GM21528 (cell line): Measurements from ENCODE around the gene GRWD1.

Experiments
- ATAC-seq: cut with Tn5 transposase; IDR thresholded peaks from one replicate; pipeline ENCODE4 v1.9.1; 2021; ENCODE audit warnings: mild to moderate bottlenecking, moderate library complexity; ENCODE audit not compliant: unreplicated experiment, low FRiP score

The GRWD1 gene

DNA sequence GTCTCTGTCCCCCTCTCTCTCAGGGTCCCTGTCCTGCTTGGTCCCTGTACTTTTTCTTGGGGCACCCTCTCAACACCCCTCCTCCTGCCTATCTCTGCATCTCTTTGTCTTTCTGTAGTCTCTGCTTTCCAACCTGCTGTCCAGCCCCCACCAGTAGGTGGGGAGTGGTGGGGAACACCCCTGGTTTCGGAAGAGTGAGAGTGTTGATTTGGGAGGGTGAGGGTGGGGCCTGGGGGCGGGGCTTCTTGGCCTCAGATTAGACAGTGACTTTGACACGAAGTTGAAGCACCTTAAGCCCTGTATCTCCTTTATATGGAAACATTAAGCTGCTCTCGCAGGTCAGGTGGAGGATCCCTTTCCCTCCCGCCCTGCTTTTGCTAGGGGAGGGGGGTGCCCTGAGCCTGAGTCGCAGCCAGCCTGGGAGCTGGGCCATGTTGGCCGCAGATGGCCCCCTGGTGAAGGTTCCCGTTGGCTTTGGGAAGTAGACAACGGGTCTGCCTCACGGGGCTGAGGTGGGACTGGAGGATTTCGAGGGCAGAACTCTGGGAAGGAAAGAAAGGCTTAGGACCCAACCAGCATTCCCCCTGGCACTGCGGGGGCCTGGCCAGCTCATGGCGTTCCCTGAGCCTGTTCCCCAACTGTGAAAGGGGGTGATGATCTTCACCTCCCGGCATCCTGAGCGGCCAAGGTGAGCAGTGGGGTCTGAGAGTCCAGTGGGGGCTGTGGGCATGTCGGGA, 9.6 kb downstream of the GRWD1 start, which contains the start of gene KCNJ14:
TSS of gene KCNJ14 (plus strand) at position 404 of the 737 bp plus-strand sequence. CDS start 6,151 bp downstream, outside the sequence.
- no peak for ATAC-seq

DNA sequence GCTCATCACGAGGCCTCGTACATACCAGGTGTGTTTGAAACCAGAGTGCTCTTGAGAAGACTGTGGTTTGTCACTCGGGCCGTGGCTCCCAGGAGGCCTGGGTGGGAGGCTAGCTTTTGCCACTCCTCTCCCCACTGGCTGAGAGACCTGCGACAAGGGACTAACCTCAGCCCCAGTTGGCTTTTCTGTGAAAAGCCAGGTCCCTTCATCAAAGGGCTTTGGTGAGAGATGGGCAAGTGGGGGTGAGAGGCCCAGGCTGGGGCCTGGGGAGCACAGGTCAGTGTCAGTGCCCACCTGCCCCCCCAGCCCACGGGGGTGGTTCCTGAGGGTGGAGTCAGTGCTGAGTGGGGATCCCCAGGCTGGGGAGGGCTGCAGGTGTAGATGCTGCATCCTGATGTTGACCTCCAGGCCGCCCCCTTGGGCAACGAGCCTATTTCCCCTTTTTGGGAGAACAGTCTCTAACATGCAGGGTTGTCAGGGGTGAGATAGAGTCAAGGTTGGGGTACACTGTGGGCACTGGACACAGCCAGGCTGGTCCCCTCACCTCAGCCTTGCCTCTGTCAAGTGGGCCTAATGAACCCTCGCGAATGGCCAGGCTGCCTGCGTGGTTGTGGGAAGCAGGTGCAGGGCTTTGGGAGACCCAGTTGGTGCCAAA, 10.3 kb downstream of the GRWD1 start:
- no peak for ATAC-seq

DNA sequence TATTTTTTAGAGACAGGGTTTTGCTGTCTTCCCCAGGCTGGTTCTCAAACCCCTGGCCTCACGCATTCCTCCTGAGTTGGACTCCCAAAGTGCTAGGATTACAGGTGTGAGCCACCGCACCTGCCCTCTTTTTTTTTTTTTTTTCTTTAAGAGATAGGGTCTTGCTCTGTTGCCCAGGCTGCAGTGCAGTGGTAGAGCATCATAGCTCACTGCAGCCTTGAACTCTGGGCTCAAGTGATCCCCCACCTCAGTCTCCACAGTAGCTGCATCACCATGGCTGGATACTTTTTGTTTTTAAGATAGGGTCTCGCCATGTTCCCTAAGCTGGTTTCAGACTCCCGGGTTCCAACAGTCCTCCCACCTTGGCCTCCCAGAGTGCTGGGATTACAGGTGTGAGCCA, 11.1 kb downstream of the GRWD1 start:
- ATAC-seq: no peak

DNA sequence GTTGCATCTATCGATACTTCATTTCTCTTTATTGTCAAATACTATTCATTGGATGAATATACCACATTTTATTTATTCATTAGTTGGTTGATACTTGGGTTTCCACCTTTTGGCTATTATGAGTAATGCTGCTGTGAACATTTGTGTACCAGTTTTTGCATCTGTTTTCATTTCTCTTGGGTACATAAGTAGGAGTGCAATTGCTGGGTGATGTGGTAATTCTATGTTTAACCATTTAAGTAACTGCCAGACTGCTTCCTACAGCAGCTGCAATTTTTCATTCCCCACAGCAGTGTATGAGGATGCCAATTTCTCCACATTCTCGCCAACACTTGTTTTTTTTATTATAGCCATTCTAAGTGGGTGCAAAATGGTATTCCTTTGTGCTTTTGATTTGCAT, 12.2 kb downstream of the GRWD1 start:
- ATAC-seq: no peak

DNA sequence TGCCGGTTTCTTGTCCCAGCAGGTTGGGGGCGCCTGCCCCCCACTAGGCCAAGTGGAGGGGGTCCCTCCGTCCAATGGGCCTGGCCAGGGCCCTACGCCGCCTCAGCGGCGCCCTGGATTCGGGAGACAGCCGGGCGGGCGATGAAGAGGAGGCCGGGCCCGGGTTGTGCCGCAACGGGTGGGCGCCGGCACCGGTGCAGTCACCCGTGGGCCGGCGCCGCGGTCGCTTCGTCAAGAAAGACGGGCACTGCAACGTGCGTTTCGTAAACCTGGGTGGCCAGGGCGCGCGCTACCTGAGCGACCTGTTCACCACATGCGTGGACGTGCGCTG, 15.8 kb downstream of the GRWD1 start:
- no peak for ATAC-seq

- no peak for ATAC-seq
Measured at GRCh38 chr19:48461982-48462655, 16.3 kb downstream of the GRWD1 start.

DNA sequence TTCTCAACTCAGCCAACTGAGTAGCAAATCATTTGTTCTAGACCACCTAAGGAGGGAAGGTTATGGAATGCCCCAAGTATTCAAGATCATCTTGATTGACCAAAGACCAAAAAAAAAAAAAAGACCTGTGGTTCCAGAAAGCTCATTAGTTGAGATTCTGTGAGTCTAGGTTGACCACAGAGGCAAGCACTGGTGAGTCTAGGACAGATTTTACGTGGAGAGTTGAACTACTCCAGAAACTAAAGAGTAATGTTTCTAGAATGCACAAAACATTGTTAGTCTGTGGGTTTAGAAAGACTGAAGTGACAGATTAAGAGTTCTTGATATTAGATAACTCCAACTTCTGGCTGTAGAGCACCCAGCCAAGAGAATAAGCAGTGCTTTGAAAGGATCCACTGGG, 19.4 kb downstream of the GRWD1 start:
- no peak for ATAC-seq

GRCh38 chr19:48466561-48467325, 21.0 kb downstream of the GRWD1 start:
- no peak for ATAC-seq

DNA sequence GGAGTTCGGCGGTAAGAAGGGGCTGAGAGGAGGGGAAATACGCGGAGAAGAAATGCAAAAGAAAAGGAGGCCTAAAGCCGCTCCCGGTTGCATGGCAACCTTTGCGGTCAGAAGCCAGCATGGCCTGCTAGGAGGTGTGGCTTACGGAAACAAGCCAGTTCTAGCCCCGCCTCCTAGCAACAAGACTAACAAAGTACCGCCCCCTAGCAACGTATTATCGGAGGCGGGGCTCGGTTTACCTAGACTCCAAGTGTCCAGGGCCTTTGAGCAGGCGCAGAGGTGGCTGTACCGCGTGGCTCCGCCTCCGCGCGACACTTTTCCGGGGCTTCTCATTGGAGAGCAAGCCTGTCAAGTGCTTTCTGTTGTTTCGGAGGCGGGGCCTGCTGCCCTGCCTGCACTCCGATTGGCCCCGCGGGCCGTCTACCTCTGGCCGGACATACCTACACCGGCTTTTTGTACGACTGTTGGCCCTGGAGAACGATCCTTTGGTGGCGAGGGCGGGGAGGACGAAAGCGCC, 23.0 kb downstream of the GRWD1 start:
- ATAC-seq: peak; percentile 88

GRCh38 chr19:48469289-48469881, 23.6 kb downstream of the GRWD1 start, which contains the start of gene CYTH2:
Gene CYTH2 (plus strand): TSS chr19:48469369. CDS start chr19:48469508, 139 bp downstream.
- no peak for ATAC-seq

GRCh38 chr19:48469934-48470680, 24.3 kb downstream of the GRWD1 start:
- no peak for ATAC-seq

- ATAC-seq: no peak
Measured at GRCh38 chr19:48470856-48471255, 25.1 kb downstream of the GRWD1 start.

DNA sequence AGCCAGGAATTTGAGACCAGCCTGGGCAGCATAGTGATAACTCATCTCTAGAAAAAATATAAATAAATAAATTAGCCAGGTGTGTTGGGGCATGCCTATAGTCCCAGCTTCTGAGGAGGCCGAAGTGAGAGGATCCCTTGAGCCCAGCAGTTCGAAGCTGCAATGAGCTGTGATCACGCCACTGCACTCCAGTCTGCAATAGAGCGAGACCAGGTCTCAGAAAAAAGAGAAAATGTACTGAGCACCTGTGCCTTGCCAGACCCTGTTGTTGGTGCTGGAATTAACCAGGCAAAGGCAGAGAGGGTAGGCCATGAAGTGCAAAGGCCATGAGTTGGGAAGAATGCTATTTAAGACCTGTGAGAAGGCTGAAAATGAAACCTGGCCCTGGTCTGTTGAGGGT, 26.1 kb downstream of the GRWD1 start:
- no peak for ATAC-seq

DNA sequence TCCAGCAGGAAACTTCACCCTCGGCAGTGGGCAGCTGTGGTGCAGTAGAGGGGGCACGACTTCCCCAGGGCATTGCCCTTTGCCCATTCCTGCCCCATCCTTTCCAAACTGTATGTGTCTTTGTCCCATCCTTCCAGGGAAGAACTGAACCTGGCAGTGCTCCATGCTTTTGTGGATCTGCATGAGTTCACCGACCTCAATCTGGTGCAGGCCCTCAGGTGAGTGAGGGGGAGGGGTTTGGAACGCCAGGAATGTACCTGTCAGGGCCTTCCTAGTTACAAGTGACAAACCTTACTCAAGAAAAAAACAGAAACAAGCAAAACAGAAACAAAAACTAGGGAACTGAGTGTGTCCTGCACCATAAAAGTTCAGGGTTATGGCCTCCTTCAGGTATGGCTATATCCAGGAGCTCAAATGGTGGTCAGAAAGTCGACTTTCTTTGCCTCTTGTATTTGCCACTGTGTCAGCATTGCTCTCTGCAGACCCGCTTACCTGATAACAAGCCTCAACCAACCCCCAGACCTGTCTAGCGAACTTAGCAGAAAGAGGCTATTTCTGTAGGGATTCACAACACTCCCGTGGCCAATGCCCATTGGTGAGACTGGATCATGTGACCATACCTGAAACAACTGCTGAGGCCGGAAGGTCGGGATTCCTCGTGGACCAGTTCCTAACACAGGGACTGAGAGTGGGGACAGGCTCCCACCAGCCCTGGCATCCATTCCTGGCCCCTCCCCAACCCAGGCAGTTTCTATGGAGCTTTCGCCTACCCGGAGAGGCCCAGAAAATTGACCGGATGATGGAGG, 27.6 kb downstream of the GRWD1 start:
- ATAC-seq: no peak

GRCh38 chr19:48474084-48474592, 28.4 kb downstream of the GRWD1 start:
- ATAC-seq: no peak

DNA sequence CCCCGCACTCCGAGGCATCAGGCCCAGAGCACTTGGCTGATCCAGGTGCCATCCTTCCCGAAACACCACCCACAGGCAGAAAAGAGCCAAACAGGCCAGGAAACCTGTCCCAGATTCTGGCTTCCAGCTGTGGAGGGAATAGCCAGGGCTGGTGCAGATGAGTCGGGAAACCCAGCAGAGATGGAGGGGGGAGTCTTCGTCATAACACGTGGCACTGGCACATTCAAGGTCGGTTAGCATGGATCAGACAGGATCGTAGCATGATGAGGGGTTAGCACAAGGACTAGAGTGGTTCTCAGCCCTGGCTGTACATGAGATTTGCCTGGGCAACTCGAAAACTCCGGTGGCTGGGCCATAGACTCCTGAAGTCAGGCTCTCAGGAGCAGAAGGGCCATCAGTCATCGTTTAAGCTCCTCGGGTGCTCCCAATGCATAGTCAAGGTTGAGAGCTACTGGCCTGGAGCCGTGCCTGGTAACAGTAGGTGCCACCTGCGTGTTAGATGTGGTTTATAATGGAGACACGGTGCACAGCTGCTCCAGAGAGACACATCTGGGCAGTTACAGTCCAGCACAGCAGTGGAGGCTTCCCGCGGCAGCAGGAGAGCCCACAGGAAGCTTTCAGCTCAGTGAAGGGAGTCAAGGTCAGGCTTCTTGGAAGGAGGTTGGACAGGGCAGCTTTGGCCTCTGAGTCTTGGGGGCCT, 29.7 kb downstream of the GRWD1 start:
- no peak for ATAC-seq

- ATAC-seq: no peak
Measured at GRCh38 chr19:48476176-48476575, 30.4 kb downstream of the GRWD1 start.
